Spinal cord (tissue), 10 donors: ENCODE measurements around the gene DKC1. TPM values are rescaled to one million over a fixed set of nuclear protein-coding genes. Genes with fewer than 3 reads are reported as not detected.

Source experiments
- DNase-seq, 6 donors: peaks; one replicate each; pipeline versions ENCODE4 v3.0.0 to v3.0.0-alpha.2; 2013 to 2015; ENCODE audit warnings: low spot score in 6 of 6, low read depth in 4 of 6
- H3K27ac ChIP-seq: one replicate; pipeline ENCODE4 v1.5.1; 2013; ENCODE audit warnings: low read depth, low read length, control low read depth
- H3K27me3 ChIP-seq: one replicate; pipeline ENCODE4 v1.6.1; 2013; ENCODE audit warnings: low read length; ENCODE audit not compliant: control insufficient read depth, insufficient read depth
- H3K36me3 ChIP-seq: one replicate; pipeline ENCODE4 v1.6.1; 2013; ENCODE audit warnings: low read length; ENCODE audit not compliant: control insufficient read depth, insufficient read depth
- H3K4me1 ChIP-seq: one replicate; pipeline ENCODE4 v1.6.1; 2013; ENCODE audit warnings: low read length; ENCODE audit not compliant: control insufficient read depth, insufficient read depth
- H3K4me3 ChIP-seq: one replicate; pipeline ENCODE4 v1.5.1; 2013; ENCODE audit warnings: low read depth, low read length, control low read depth
- H3K9me3 ChIP-seq: one replicate; pipeline ENCODE4 v1.6.1; 2013; ENCODE audit warnings: low read length; ENCODE audit not compliant: control insufficient read depth, insufficient read depth
- WGBS: methylation state at CpG from one replicate; pipeline ENCODE4 v1.1.5; 2013; ENCODE audit warnings: missing lambda C conversion rate; ENCODE audit not compliant: insufficient coverage; 5-methylcytosine and 5-hydroxymethylcytosine counted together
- polyA plus RNA-seq, 2 donors: library from polyadenylated mRNA; unstranded; fragments of 120-200 nt; gene quantifications; one replicate each; pipeline ENCODE4 v1.2.1, GENCODE V29; 2013; ENCODE audit not compliant: insufficient read length in 2 of 2
- total RNA-seq, 2 donors: library from RNA; depleted of rRNA in 1 of 2; stranded (reverse); fragments of 120-200 nt in 1 of 2; fragments of >200 nt in 1 of 2; gene quantifications; one replicate each; pipeline versions ENCODE4 v1.2.3 to v1.2.4, GENCODE V29; 2013 to 2014
- donor health status: healthy.

DKC1 gene
- total and polyA plus RNA-seq, 4 donors, result 20.1 to 42.4 (median 34.0) TPM

GRCh38 chrX:154800478-154801210 lies 38.0 kb downstream of the DKC1 start:
- Histone ChIP-seq H3K9me3 (no peaks in the 10 kb centered on the region), H3K4me3 (no peak overlapping the region), H3K27me3 (no peaks in the 10 kb centered on the region), H3K27ac (no peak overlapping the region), H3K36me3 (no peaks in the 10 kb centered on the region), H3K4me1 (peaks cover 9% of the 10 kb centered on the region)
- 71% methylated on average over 1 of the region's 8 CpGs for WGBS
- no peak for DNase-seq

- Histone ChIP-seq H3K36me3 (no peaks in the 10 kb centered on the region), H3K27me3 (no peaks in the 10 kb centered on the region), H3K27ac (no peak overlapping the region), H3K9me3 (no peaks in the 10 kb centered on the region), H3K4me1 (peaks cover 9% of the 10 kb centered on the region), H3K4me3 (no peak overlapping the region)
- WGBS, result 54% methylated on average over 2 of the region's 2 CpGs
- no peak for DNase-seq
Measured at GRCh38 chrX:154802947-154803346, 40.3 kb downstream of the DKC1 start.

- H3K36me3 ChIP-seq, result no peaks in the 10 kb centered on the region
- WGBS, result 42% methylated on average over 4 of the region's 7 CpGs
- H3K9me3 ChIP-seq, result no peaks in the 10 kb centered on the region
- peak overlapping the region; percentile 33 for H3K27ac ChIP-seq
- peak overlapping the region; percentile 58 for H3K4me3 ChIP-seq
- H3K27me3 ChIP-seq, result no peaks in the 10 kb centered on the region
- peaks cover 9% of the 10 kb centered on the region for H3K4me1 ChIP-seq
- no peak for DNase-seq
Measured at GRCh38 chrX:154804261-154804956, 41.7 kb downstream of the DKC1 start.

GRCh38 chrX:154804957-154805695 lies 42.5 kb downstream of the DKC1 start, which contains the start of gene MPP1:
TSS of gene MPP1 (minus strand) at chrX:154805485. CDS start at chrX:154805373, 112 bp downstream.
- Histone ChIP-seq H3K27ac (peak within 1 kb of the TSS; percentile 33), H3K4me1 (peaks cover 3% of the 10 kb centered on the region), H3K36me3 (no peaks in the 10 kb centered on the region), H3K9me3 (no peaks in the 10 kb centered on the region), H3K27me3 (no peaks in the 10 kb centered on the region), H3K4me3 (peak within 1 kb of the TSS; percentile 58)
- DNase-seq, result peak; percentile 31 to 88 (median 46)
- WGBS, result 27% methylated on average over 65 of the region's 65 CpGs

- no peaks in the 10 kb centered on the region for H3K27me3 ChIP-seq
- 25% methylated on average over 10 of the region's 13 CpGs for WGBS
- peaks cover 3% of the 10 kb centered on the region for H3K4me1 ChIP-seq
- peak overlapping the region; percentile 12 for H3K27ac ChIP-seq
- no peaks in the 10 kb centered on the region for H3K9me3 ChIP-seq
- DNase-seq, result no peak
- peak overlapping the region; percentile 58 for H3K4me3 ChIP-seq
- H3K36me3 ChIP-seq, result no peaks in the 10 kb centered on the region
Measured at GRCh38 chrX:154805696-154806091, 43.0 kb downstream of the DKC1 start.

GRCh38 chrX:154806837-154807501 lies 44.3 kb downstream of the DKC1 start:
- WGBS, result 88% methylated on average over 1 of the region's 5 CpGs
- peaks cover 3% of the 10 kb centered on the region for H3K4me1 ChIP-seq
- no peak for DNase-seq
- H3K36me3 ChIP-seq, result no peaks in the 10 kb centered on the region
- H3K27ac ChIP-seq, result no peak overlapping the region
- no peaks in the 10 kb centered on the region for H3K9me3 ChIP-seq
- no peaks in the 10 kb centered on the region for H3K27me3 ChIP-seq
- no peak overlapping the region for H3K4me3 ChIP-seq

- no peak for DNase-seq
- no peak overlapping the region for H3K27ac ChIP-seq
- no peaks in the 10 kb centered on the region for H3K36me3 ChIP-seq
- H3K27me3 ChIP-seq, result no peaks in the 10 kb centered on the region
- H3K4me1 ChIP-seq, result peaks cover under 1% of the 10 kb centered on the region
- no peak overlapping the region for H3K4me3 ChIP-seq
- WGBS, result no CpG with 5 or more reads among the region's 1 CpG
- no peaks in the 10 kb centered on the region for H3K9me3 ChIP-seq
Measured at GRCh38 chrX:154809939-154810665, 47.4 kb downstream of the DKC1 start.

GRCh38 chrX:154812341-154813101 lies 49.9 kb downstream of the DKC1 start:
- WGBS, result 20% methylated on average over 1 of the region's 2 CpGs

More at GRCh38 chrX:154812341-154813101, 49.9 kb downstream of the DKC1 start:
- Histone ChIP-seq H3K27me3 (no peaks in the 10 kb centered on the region), H3K27ac (no peak overlapping the region), H3K4me1 (no peaks in the 10 kb centered on the region), H3K9me3 (no peaks in the 10 kb centered on the region), H3K36me3 (no peaks in the 10 kb centered on the region), H3K4me3 (no peak overlapping the region)
- DNase-seq, result no peak
